A673 (cell line): ENCODE measurements around the gene LTO1. TPM values are rescaled to one million over a fixed set of nuclear protein-coding genes. Genes with fewer than 3 reads are reported as not detected.

ENCODE experiments used
- BruUV-seq: library from RNA; stranded (reverse); fragments of 400-500 nt; replicated peaks from 2 replicates; lab custom pipeline; 2021; lab: Mats Ljungman, UMichigan
- CTCF ChIA-PET: fragments of 300-600 bp; sonication (Branson Sonifier 250); formaldehyde crosslinking; loops from one replicate; lab custom pipeline; 2022; ENCODE audit warnings: antibody characterized with exemption; lab: Charles Lee
- POLR2A ChIA-PET: fragments of 300-600 bp; sonication (Branson Sonifier 250); formaldehyde crosslinking; loops from one replicate; lab custom pipeline; 2022; ENCODE audit warnings: antibody characterized with exemption; ENCODE audit not compliant: low non-redundant PET; lab: Charles Lee
- DNase-seq: peaks from one replicate; pipeline ENCODE4 v3.0.0-alpha.2; 2015; ENCODE audit warnings: low spot score
- H3K27ac ChIP-seq: fragments of 200-600 bp; sonication (generic); 2 replicates; pipeline ENCODE4 v1.5.1; 2016; ENCODE audit warnings: mixed run types, low read depth, mild to moderate bottlenecking, mixed read lengths, antibody characterized with exemption, low read length; ENCODE audit not compliant: poor library complexity, severe bottlenecking
- H3K27me3 ChIP-seq: fragments of 200-600 bp; sonication (generic); replicated peaks from 2 replicates; pipeline ENCODE4 v1.6.1; 2017; ENCODE audit warnings: mixed run types, low read depth, mild to moderate bottlenecking, mixed read lengths, antibody characterized with exemption, low read length; ENCODE audit not compliant: insufficient read depth, poor library complexity
- H3K36me3 ChIP-seq: fragments of 200-600 bp; sonication (generic); 2 replicates; pipeline ENCODE4 v1.6.1; 2016; ENCODE audit warnings: mixed run types, mild to moderate bottlenecking, mixed read lengths, antibody characterized with exemption, low read length; ENCODE audit not compliant: insufficient read depth, poor library complexity, severe bottlenecking
- H3K4me1 ChIP-seq: fragments of 200-600 bp; sonication (generic); 2 replicates; pipeline ENCODE4 v1.6.1; 2017; ENCODE audit warnings: mixed run types, mild to moderate bottlenecking, mixed read lengths, antibody characterized with exemption, low read length; ENCODE audit not compliant: insufficient read depth, poor library complexity, severe bottlenecking
- H3K4me3 ChIP-seq: fragments of 200-600 bp; sonication (generic); 2 replicates; pipeline ENCODE4 v1.5.1; 2016; ENCODE audit warnings: low read depth, mixed run types, mild to moderate bottlenecking, mixed read lengths, low read length; ENCODE audit not compliant: poor library complexity, severe bottlenecking
- H3K9me3 ChIP-seq: fragments of 200-600 bp; sonication (generic); 2 replicates; pipeline ENCODE4 v1.6.1; 2016; ENCODE audit warnings: mixed run types, low read depth, mild to moderate bottlenecking, mixed read lengths, antibody characterized with exemption, low read length; ENCODE audit not compliant: poor library complexity, severe bottlenecking
- CTCF ChIP-seq: fragments of 300-800, 200-600 bp; sonication (generic); conservative IDR thresholded peaks from 2 replicates; pipeline ENCODE4 v1.5.1; 2017; ENCODE audit warnings: low read depth, mild to moderate bottlenecking, antibody characterized with exemption, low read length, moderate library complexity, mixed read lengths
- EZH2 ChIP-seq: fragments of 200-600 bp; sonication (generic); IDR thresholded peaks from 2 replicates; pipeline ENCODE4 v1.6.1; 2017; ENCODE audit warnings: borderline replicate concordance, low read depth, mild to moderate bottlenecking, mixed read lengths, antibody characterized with exemption, low read length; ENCODE audit not compliant: poor library complexity, severe bottlenecking
- intact Hi-C: fragments of 100-400 bp; cut with micrococcal nuclease; formaldehyde crosslinking; loops from one replicate; pipeline ENCODE4 v1.10.0; 2022; ENCODE audit not compliant: unreplicated experiment
- total RNA-seq: library from RNA; stranded (reverse); gene quantifications from 2 replicates; pipeline ENCODE4 v1.2.3, GENCODE V29; 2021

LTO1 gene
- total RNA-seq, 1 experiment from 2014 or later = 56.0 TPM

GRCh38 chr11:69662021-69662698 lies 13.0 kb downstream of the LTO1 start:
- H3K4me1 ChIP-seq = peaks cover 8% of the 10 kb centered on the region
- H3K9me3 ChIP-seq = no peaks in the 10 kb centered on the region
- TF ChIP-seq CTCF = peak; percentile 54
- no peak for TF ChIP-seq EZH2
- H3K36me3 ChIP-seq = peaks cover 8% of the 10 kb centered on the region
- POLR2A ChIA-PET = no interaction called here
- intact Hi-C loops = no loop called here
- BruUV-seq = no TSS peak
- no peak overlapping the region for H3K4me3 ChIP-seq
- peak; percentile 62 for DNase-seq
- CTCF ChIA-PET = interaction anchor here (0.5 to 1.5 kb wide), 2 partner anchors 21 to 539 kb away, joined by 4 to 11 read pairs; no protein-coding TSS in a partner anchor
- H3K27me3 ChIP-seq = no peaks in the 10 kb centered on the region
- H3K27ac ChIP-seq = no peak overlapping the region

- no TSS peak for BruUV-seq
- CTCF ChIA-PET = interaction anchor here (0.5 to 1.5 kb wide), 2 partner anchors 22 to 539 kb away, joined by 4 to 11 read pairs; no protein-coding TSS in a partner anchor
- H3K4me3 ChIP-seq = no peak overlapping the region
- no peak overlapping the region for H3K27ac ChIP-seq
- TF ChIP-seq CTCF = no peak
- TF ChIP-seq EZH2 = no peak
- H3K4me1 ChIP-seq = peaks cover 8% of the 10 kb centered on the region
- H3K9me3 ChIP-seq = no peaks in the 10 kb centered on the region
- H3K27me3 ChIP-seq = no peaks in the 10 kb centered on the region
- POLR2A ChIA-PET = no interaction called here
- H3K36me3 ChIP-seq = peaks cover 5% of the 10 kb centered on the region
- no peak for DNase-seq
- intact Hi-C loops = no loop called here
Measured at GRCh38 chr11:69661413-69661715, 13.8 kb downstream of the LTO1 start.

- CTCF ChIA-PET = interaction anchor here (1.4 kb wide), 1 partner anchor 10 kb away, joined by 3 read pairs; no protein-coding TSS in a partner anchor
- no peak for TF ChIP-seq EZH2
- DNase-seq = no peak
- intact Hi-C loops = no loop called here
- no TSS peak for BruUV-seq
- Histone ChIP-seq H3K4me3 (no peak overlapping the region), H3K4me1 (peaks cover 8% of the 10 kb centered on the region), H3K27me3 (no peaks in the 10 kb centered on the region), H3K36me3 (peaks cover 3% of the 10 kb centered on the region), H3K27ac (peak overlapping the region; percentile 7), H3K9me3 (no peaks in the 10 kb centered on the region)
- POLR2A ChIA-PET = no interaction called here
Measured at GRCh38 chr11:69660001-69660500, 15.1 kb downstream of the LTO1 start.
